NCI-H345 treated with DMSO at 0.1 percent for 48 hours (cell line): ENCODE measurements around the gene RHBDF2.
"Not testable (repeated sequence)": the region's sequence is repeated elsewhere in the genome, so short reads cannot be mapped to it uniquely, and the experiment has no call there.

Experiments
- DNase-seq: peaks from one replicate; lab custom pipeline; 2025; ENCODE audit not compliant: unreplicated experiment; lab: John Stamatoyannopoulos, UW

The RHBDF2 gene

DNA sequence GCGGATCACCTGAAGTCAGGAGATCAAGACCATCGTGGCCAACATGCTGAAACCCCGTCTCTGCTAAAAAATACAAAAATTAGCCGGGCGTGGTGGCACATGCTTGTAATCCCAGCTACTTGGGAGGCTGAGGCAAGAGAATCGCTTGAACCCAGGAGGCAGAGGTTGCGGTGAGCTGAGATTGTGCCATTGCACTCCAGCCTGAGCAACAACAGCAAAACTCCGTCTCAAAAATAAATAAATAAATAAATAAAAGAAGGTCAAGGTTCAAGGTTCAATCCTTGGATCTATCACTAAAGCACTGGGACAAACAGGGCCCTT, 24.2 kb upstream of the RHBDF2 start:
- DNase-seq = not testable (repeated sequence)

DNA sequence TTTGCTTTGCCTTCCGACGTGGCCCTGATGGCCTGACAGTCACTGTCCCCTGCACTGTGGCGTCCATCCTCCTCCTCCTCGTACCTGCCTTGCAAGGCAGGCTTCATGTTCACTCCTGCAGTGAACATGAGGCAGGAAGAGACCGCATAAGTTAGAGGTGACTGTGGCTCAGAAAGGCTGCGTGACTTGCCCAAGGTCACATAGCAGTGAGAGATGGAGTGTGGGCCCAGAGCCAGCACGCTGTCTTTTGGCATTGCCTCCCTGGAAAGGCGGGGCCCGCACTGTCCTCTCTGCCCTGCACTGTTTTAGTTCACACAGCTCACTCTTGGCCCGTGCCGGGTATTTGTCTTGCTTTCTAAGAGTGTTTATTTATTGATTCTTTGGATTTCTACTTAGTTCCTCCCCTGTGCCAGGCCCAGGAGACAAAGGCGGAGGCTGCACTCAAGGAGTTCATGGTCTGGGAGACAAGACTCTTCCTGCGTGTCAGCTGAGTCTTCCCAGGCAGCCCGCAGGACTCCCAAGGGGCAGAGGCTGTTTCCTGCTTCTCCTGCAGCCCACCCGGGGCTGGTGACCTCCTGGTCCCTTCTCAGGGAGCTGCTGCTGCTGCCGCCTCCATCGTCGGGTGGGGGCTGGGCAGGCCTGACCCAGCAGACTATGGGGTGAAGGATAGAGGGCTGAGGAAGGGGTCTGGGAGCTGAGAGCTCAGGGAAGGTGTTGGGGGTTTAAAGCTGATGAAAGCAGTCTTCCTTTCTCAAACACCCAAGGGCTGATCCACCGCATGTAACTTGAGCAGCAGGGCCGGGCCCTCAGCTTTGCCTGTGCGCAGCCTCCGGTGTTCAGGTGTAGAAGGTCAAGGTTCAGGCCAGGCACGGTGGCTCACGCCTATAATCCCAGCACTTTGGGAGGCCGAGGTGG, 23.6 kb upstream of the RHBDF2 start:
- DNase-seq = no peak

DNA sequence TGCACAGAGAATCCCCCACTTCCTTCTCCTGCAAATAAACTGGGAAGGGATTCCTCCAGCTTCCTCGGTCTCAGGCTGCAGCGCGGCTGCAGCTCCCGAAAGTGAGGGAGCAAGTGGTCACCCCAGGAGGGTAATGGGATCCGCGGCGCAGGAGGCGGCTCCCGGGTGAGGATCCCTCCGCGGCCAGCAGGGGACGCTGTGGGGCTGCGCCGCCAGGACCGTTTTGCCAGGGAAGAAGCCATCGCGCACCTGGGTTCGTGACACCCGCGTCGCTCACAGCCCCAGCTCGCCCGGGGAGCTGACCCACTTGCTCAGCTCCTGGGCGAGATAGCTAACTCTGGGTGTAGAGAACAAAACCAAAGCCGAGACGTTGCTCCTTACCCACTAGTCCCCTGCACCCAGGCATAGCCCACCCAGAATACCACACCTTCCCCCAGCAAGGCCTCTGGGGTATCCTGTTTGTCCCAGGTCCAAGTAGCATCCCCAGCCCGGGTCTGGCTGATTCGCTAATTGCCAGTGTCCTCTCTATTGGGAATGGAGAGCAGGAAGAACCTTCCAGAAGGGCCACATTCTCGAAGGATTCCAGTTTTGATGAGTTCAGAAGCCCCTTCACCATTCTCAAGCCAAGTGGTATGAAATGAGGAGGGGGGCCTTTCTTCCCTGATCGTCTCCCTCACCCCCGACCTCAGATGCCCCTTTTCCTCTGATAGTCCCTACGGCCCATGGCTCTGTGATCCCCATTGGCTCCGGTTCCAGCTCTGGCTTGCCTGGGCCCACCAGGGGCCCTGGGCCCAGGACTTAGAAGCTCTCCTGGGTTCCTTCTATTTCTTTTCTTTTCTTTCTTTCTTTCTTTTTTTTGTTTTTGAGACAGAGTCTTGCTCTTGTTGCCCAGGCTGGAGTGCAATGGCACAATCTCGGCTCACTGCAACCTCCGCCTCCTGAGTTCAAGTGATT, 22.1 kb upstream of the RHBDF2 start:
- peak; percentile 43 for DNase-seq

DNA sequence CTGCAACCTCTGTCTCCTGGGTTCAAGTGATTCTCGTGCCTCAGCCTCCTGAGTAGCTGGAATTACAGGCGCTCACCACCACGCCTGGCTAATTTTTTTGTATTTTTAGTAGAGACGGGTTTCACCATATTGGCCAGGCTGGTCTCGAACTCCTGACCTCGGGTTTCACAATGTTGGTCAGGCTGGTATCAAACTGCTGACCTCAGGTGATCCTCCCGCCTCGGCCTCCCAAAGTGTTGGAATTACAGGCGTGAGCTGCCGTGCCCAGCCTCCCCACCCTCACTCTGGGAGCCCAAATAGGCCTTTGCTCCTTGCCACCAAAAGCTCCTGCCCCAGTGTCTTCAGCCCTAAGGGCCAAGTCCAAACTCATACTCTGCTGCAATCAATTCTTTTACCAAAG, 20.5 kb upstream of the RHBDF2 start:
- not testable (repeated sequence) for DNase-seq

DNA sequence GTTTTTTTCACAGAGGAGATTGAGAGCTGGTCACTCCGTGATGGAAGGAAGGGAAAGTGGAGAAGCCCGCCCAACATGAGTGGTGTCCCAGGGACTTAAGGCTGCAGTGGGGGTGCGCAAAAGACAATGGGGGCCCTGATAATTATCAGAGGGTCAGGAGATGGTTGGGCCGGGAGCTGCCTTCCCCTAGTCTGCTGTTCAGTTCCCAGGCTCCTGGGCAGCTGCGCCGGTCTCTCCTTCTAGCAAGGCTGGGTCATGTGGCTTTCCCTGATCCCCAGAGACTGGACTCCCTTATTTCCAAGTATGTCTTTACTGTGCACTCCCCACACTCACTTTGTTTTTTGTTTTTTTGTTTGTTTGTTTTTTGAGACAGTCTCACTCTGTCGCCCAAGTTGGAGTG, 20.0 kb upstream of the RHBDF2 start:
- no peak for DNase-seq

DNA sequence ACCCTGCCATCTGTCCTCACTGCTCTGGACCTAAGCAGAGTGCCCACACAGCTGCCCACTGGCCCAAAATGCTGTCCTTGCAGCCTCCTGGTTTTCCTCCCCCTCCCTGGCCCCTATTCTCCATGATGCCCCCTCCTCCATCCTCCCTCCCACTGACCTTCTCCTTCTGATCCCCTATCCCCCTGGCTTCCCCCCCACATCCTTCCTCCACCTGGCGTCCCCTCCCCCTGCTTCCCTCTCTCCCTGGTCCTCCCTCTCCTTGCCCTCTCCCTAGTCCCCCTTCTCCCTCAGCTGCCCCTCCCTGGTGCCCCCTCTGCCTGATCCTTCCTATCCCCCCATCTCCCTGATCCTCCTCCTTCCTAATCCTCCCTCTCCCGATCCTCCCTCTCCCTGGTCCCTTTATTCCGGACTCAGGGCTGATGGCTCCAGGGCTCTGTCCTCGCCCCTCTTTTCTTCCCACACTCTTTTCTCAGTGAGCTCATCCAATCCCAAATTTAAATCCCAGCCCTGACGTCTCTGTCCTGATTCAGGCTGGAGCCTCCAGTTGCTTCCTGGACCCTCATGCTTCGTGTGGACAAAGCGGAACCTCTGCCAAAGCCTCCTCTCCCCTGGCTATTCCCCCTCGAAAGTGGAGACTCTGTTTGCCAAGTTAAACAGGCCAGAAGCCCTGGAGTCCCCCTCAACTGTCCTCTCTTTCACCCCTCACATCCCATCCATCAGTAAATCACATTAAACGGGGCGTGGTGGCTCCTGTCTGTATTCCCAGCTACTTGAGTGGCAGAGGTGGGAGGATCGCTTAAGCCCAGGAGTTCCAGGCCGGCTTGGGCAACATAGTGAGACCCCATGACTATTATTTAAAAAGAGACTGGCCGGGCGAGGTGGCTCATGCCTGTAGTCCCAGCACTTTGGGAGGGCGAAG, 18.1 kb upstream of the RHBDF2 start:
- no peak for DNase-seq

DNA sequence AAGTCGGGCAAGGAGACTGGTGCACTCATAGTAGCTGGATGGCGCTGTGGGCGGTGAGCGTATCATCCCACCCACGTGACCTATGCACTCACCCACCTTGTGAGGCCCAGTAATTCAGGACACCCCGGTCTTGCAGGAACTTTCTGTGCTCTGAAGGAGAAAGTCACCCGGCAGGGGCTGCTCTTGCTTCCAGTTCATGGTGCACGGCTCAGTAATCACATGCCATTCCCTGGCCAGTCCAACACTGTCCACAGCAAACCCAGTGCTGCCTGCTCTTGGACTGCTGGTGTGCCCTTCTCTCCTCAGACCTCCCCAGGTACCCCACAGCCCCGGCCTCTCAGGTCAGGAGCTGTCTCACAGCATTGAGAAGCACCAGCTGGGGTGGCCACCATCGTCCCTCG, 16.4 kb upstream of the RHBDF2 start:
- no peak for DNase-seq

DNA sequence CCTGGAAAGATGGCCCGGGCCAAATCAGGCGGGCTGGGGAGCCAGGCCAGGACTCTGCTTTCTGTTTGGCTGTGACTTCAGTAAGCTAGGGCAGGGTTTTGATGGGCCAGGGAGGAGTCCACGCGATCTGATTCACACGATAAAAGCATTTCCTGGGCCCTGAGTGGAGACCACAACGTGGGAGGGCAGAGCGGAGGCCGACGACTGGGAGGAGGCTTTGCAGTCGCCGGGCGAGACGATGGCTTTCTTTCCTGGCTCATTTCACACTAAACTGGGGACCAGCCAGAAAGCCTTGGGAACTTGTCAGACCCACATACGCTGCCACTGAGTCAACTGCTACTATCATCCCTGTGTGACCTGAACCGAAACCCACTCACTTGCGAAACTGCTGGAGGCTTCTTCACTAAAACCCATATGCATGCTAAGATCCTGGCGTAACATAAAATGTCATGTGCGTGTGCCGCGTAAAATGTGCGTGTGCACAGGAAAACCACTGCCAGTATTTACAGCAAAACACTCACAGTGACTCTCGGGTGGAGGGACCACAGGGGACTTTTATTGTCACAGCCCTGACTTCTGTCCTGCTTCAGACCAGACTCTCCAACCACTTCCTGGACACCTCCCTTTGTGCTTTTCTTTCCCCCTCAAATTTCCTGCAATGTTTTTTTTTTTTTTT, 14.2 kb upstream of the RHBDF2 start:
- DNase-seq = no peak

DNA sequence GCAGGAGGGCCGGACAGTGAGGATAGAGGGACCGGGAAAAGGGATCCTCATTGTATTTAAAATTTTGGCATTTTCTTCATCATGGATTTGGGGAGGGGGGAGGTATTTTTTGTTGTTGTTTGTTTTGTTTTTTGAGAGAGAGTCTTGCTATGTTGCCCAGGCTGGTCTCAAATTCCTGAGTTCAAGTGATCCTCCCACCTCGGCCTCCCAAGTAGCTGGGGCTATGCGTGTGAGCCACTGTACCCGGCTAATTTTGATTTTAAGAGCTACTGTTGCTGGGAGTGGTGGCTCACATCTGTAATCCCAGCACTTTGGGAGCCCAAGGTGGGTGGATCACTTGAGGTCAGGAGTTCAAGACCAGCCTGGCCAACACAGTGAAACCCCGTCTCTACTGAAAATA, 13.1 kb upstream of the RHBDF2 start:
- DNase-seq = not testable (repeated sequence)

DNA sequence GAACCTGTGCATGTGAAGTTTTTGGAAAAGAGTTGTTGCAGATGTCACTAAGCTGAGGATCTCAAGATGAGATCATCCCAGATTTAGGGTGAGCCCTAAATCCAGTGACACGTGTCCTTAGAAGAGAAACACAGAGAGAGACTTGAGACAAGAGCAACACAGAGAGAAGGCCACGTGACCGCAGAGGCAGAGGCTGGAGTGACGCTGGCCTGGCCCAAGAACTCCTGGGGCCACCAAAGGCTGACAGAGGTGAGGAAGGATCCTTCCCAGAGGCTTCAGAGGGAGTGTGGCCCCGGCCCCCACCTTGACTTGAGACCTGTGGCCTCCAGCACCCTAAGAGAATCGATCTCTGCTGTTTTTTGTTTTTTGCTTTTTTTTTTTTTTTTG, 12.1 kb upstream of the RHBDF2 start:
- no peak for DNase-seq

DNA sequence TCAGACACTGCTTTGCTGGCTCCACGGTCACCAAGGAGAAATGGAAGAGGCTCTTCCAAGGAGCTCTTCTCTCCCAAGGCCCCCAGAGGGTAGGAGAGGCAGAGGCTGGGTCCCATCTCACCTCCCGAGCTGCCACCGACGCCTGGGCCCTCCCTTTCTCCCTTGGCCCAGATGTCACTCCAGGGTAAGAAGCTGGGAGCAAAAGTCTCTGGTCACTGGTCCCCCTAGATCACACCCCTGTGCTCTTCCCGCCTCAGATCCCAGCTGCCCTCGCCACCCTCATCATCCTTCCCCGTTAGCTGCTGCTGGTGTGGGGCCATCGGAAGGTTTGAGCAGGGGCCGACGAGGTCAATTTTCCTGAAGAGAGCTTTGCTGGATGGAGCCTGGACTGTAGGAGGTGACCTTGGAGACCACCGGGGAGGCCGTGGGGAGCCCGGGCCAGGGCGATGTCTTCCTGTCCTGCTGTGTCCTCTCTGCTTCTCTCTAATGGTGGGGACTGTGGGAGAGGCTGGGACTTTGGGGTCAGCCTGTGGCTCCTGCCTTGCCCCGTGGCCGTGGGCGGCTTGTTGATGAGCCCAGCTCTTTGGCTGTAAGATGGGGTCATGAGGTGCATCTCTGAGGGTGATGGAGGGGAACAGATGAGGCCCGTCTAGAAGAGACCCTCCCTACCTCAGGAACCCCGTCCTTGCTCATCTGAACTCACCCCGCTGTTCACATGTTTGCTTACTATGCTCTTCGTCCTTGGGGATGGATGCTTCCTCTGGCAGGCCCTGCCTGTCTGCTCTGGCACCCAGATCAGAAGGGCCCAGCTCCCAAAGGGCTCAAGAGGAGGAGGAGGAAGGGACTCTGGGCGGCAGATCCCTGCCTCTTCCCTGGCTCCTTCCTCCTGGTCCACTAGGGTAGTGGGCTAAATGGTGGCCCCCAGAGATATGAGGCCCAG, 11.4 kb upstream of the RHBDF2 start:
- no peak for DNase-seq

DNA sequence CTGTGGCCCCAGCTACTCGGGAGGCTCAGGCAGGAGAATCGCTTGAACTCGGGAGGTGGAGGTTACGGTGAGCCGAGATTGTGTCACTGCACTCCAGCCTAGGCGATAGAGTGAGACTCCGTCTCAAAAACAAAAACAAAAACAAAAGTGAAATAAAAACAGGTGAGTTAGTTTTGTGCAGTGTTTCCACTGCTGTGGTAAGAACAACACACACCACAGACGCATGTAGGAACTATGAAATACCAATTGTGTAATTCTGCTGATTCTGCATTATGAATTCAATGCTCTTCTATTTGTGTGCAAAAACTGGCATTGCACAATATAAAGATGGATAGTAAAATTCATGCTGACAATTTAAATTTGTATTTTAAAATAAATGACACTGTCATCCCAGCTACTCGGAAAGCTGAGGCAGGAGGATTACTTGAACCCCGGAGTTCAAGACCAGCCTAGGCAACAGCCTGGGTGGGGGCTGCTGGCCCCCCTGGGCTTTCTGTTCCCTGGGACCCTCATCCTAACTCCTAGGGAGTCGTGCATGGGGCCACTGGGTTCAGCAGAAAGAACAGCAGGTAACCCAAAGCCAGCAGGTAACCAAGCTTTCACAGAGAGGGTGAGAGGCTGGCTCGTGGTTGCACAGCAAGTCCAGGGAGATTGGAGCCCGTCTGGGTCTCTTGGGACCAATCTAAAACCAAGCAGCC, 10.6 kb upstream of the RHBDF2 start:
- DNase-seq = no peak

DNA sequence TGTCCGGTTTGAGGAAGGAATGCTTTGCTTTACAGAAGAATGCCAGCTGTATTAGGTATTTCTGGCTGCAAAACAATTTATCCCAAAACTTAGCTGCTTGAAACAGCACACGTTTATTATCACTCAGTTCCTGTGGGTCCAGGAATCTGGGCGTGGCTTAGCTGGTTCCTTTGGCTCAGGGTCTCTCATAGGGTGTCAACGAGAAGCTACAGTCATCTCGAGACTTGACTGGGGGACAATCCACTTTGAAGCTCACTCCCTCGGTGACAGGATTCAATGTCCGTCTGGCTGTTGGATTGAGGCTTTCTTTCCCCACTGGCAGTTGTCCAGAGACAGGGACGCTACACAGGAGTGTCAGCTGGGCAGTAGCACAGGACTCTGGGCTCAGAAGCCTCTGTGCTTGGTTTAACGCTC, 9.6 kb upstream of the RHBDF2 start:
- DNase-seq = no peak

DNA sequence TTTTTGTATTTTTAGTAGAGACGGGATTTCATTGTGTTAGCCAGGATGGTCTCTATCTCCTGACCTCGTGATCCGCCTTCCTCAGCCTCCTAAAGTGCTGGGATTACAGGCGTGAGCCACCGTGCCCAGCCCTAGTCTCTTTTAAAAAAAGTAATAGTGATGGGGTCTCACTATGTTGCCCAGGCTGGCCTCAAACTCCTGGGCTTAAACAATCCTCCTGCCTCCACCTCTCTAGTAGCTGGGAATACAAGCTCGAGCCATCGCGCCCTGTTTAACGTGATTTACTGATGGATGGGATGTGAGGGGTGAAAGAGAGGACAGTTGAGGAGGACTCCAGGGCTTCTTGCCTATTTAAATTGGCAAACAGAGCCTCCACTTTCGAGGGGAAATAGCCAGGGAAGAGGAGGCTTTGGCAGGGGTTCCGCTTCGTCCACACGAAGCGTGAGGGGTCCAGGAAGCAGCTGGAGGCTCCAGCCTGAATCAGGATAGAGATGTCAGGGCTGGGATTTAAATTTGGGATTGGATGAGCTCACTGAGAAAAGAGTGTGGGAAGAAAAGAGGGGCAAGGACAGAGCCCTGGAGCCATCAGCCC, 7.3 kb upstream of the RHBDF2 start:
- not testable (repeated sequence) for DNase-seq

DNA sequence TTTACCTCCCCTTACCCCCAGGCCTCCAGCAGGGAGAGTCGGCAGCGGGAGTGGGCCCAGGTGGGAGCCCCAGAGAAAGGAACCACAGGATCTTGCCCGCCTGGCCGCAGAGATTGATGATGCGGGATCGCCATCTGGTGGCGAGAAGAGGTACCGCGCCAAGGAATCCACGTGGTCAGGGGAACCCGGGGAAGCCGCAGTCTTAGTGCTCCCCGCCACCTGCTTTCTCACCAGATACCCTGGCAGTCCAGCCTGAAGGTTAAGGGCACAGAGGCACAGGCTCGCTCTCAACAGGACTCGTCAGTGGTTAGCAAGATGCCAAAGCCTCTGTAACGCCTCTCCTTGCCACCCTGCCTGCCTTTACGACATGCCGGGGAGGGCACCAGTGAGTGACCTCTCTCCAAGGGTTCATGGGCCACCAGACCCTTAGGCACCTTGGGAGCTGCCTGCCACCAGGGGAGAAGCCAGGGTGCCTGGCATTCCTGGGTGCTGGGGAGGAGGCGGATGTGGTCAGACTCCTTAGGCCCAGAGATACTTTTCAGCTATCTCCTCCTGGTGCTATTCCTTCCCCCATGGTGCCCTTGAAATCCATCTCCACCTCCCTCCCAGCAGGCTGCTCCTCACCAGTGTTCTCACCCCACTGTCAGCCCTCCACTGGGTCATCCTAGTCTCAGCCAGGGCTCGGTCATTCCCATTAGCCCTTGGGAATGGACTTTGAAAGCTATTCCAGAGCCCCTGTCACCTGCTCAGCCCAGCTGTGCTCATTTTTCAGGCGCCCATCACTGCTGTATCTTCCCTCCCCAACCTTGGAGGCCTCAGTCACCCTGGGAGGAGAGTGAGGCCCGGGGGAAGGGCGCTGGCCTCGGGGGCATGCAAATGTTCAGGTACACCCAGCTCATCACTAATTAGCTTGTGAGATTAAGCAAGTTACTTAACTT, 5.5 kb upstream of the RHBDF2 start:
- DNase-seq = peak; percentile 77

DNA sequence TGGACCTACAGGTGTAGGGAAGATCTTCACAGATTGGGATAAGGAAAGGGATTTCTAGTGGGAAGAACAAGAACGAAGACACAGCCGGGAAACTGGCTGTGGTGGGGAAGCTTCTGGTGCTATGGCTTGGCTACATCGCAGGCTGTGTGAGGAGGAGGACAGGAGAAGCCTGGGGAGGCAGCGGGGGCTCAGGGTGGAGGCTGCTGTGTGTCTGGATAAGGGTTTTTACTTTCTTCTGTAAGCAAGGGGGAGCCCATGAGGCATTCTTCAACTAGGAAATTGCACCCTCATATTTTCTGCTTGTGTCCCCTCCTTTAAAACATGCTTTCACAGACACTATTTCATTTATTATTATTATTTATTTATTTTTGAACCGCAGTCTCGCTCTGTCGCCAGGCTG, 2.9 kb upstream of the RHBDF2 start:
- DNase-seq = no peak
